Anterior cingulate cortex (tissue), 58 donors: Measurements from ENCODE around the gene RPUSD1.
"Not testable (repeated sequence)": the region's sequence is repeated elsewhere in the genome, so short reads cannot be mapped to it uniquely, and the experiment has no call there.

Experiments
- DNase-seq, 58 donors: peaks; one replicate each; lab custom pipeline; 2025; lab: John Stamatoyannopoulos, UW

RPUSD1 gene

DNA sequence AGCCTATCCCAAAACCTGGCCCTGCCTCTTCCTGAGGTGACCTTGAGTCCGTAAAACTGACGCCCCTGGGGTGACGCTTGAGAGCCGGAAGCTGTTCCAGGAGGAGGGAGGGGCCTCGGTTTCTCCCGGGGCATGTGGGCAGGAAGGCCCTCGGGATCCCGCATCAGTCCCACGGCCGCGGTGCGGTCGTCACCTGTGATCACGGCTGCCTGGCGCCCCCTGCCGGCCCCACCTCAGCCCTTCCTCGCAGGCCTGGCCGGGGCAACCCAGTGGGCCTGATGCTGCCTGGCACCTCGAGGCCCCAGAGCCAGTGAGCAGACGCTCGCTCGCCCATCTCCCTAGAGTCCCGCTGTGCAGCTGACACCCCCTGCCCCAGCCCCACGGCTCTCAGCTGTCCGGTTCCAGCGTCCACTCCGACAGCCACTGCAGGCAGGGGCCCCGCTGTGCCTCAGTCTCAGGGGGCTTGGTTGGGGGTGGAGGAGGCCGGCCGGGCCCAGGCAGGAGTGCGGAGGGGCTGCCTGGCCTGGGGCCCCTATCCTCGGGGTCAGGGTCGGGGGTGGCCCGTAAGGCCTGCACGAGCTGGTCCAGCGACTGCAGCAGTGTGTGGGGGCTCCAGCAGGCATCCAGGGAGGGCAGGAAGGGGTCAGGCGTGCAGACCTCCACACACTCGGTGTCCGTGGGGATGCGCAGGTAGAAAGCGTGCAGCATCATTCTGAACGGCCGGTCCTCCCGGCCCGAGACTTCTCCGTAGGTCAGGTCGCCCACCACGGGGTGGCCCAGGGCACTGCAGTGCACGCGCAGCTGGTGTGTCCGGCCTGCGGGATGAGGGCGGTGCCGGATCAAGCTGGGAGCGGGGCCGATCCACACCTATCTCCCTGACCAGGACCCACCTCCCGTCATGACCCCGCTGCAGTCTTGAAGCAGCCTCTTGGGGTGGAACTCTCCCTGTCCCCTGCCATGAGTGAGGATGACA, 2.3 kb downstream of the RPUSD1 start:
- DNase-seq: peak in 42 of 58 donors; percentile 4 to 76 (median 25)

GRCh38 chr16:784431-784830, 3.8 kb downstream of the RPUSD1 start:
- no peak for DNase-seq

GRCh38 chr16:783404-784161, 4.6 kb downstream of the RPUSD1 start:
- DNase-seq: no peak

- peak in 5 of 58 donors; percentile 0 to 32 (median 21) for DNase-seq
Measured at GRCh38 chr16:782766-783403, 5.3 kb downstream of the RPUSD1 start.

DNA sequence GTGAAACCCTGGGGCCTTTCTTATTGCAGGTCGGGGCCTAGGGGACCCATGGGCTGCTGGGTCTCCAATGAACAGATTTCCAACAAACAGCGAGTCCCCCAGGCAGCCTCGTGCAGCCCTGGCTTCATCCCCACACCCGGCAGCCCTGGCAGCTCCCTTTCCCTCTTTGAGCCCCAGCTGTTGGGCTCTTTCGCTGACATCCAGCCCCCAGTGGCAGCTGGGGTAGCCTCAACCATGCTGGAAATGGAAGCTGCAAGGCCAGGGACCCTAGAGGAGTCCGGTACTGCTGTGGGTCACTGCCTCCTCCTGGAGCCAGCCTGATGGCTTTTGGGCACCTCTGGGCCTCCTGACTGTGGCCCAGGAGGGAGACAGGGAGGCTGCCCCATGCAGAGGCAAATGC, 5.9 kb downstream of the RPUSD1 start:
- DNase-seq: no peak

GRCh38 chr16:781346-782010, 6.7 kb downstream of the RPUSD1 start:
- DNase-seq: no peak

DNA sequence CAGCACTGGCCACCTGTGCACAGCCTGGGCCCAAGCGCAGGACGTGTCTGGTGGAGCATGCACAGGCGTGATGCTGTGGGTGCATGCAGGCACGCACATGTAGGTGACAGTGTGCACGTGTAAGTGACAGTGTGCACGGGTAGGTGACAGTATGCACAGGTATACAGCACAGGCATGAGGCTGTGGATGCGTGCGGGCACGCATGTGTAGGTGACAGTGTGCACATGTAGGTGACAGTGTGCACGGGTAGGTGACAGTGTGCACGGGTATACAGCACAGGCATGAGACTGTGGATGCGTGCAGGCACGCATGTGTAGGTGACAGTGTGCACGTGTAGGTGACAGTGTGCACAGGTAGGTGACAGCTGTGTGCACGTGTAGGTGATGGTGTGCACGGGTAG, 7.9 kb downstream of the RPUSD1 start:
- DNase-seq: no peak

DNA sequence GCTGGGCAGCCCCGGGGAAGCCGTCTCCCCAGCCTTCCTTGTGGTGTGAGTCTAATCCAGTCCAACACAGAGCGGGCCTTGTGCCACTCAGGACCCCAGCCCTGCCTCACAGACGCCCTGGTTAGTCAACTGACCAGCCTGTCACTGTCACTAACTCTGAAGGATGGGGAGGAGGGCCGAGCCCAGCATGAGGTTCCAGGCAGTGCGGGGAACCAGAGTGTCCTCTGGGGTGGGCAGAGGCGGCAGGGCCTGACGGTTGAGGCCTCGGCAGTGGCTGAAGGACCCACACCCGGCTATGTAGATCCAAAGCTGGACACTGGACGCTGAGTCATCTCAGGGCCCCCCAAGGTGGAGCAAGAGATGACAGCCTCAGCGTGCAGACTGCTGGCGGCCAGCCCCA, 8.6 kb downstream of the RPUSD1 start:
- no peak for DNase-seq

DNA sequence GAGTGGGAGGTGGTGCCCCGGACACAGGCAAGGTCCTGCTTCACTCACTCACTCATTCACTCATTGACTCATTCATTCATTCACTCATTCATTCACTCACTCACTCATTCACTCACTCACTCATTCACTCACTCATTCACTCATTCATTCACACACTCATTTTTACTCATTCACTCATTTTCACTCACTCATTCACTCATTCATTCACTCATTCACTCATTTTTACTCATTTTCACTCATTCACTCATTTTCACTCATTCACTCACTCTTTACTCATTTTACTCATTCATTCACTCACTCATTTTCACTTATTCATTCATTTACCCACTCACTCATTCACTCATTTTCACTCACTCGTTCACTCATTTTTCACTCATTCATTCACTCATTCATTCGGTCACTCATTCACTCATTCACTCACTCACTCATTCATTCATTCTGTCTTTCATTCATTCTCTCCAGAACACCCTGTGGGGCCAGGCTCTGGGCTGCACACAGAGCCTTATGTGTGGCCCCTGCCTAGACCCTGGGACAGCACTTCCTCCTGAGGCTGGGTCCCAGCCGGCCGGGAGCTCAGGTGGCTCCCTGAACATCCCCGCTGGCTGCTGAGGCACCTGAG, 9.2 kb downstream of the RPUSD1 start:
- no peak for DNase-seq

GRCh38 chr16:778447-778846, 9.7 kb downstream of the RPUSD1 start:
- DNase-seq: no peak

- DNase-seq: no peak
Measured at GRCh38 chr16:777826-778225, 10.4 kb downstream of the RPUSD1 start.

- no peak for DNase-seq
Measured at GRCh38 chr16:776824-777223, 11.4 kb downstream of the RPUSD1 start.

GRCh38 chr16:776298-776697, 11.9 kb downstream of the RPUSD1 start:
- DNase-seq: not testable (repeated sequence)

GRCh38 chr16:775236-775796, 12.9 kb downstream of the RPUSD1 start:
- DNase-seq: no peak

DNA sequence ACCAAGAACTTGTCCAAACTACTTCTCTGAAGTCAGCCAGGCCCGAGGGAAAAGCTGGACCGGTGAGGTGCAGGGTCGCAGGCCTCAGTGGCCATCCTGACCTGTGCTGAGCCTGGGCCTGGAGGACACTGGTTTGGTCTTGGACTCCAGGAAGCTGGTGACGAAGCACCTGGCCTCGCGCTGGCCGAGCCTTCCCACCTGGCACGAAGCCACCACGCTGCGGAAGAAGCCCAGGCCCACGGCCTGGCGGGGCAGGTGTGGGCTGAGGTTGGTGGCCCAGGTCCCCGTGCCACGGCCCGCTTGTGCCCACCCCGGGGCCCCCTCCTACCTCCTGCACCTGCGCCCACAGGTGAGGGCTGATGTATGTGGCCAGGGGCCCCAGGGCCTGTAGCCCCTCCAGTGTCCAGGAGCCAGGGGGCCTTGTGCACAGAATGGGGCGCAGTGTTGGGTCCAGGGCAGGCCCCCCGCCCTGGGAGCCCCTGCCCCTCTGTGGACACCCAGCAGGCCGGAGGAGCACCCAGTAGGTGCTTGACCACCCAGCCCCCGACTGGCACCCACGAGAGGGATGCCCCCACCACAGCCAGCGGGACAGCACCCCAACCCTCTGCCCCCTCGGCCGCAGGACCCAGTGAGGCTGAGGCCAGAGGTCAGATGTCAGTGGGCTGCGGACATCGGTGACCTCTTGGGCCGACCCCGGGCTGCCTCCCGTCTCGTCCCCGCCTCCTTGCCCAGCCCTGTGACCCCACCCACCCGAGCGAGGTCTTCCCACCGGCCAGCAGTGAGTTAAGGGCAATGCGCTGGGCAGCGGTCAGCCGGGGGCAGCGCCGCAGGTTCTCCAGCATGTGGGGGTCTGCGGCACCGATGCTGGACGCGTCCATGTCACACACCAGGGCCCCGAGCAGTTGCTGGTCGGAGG, 13.8 kb downstream of the RPUSD1 start:
- no peak for DNase-seq

GRCh38 chr16:772959-773358, 15.2 kb downstream of the RPUSD1 start:
- DNase-seq: no peak

DNA sequence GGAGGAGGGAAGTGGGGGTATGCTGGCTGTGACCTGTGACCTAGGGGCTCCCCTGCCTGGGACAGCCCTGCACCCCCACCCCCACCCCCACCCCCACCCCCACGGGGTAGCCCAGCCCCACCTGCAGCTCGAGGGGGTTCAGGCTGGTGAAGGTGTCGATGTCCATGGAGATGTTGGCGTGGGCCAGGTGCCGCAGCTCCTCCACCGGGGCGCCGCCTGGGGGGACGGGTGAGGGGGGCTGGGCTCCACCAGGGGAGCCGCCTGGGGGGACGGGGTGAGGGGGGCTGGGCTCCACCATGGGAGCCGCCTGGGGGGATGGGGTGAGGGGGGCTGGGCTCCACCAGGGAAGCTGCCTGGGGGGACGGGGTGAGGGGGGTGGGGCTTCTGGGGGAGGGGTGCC, 17.8 kb downstream of the RPUSD1 start:
- DNase-seq: no peak

DNA sequence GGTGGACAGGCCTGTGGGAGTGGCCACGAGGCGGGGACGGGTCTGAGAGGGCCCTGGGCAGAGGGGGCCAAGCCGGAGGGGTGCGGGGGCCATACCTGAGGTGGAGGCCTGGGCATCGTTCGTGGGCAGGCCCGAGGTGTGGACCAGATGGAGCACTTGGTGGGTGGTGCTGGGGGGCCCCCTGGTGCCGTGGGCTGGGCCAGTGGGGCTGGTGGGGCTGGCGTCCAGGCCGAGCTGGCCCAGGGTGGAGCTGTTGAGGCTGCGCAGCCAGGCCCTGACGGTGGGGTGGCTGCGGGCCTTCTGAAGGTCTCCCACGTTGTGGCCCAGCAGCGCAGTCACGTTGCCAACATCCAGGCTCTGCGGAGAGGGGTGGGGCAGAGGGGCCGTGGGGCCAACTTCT, 18.2 kb downstream of the RPUSD1 start:
- DNase-seq: no peak
